ENCODE results near the gene XRCC6.

GRCh38 chr22:41571786-41572185, 49.3 kb upstream of the XRCC6 start:
- TF ChIP-seq, protein P1, sequence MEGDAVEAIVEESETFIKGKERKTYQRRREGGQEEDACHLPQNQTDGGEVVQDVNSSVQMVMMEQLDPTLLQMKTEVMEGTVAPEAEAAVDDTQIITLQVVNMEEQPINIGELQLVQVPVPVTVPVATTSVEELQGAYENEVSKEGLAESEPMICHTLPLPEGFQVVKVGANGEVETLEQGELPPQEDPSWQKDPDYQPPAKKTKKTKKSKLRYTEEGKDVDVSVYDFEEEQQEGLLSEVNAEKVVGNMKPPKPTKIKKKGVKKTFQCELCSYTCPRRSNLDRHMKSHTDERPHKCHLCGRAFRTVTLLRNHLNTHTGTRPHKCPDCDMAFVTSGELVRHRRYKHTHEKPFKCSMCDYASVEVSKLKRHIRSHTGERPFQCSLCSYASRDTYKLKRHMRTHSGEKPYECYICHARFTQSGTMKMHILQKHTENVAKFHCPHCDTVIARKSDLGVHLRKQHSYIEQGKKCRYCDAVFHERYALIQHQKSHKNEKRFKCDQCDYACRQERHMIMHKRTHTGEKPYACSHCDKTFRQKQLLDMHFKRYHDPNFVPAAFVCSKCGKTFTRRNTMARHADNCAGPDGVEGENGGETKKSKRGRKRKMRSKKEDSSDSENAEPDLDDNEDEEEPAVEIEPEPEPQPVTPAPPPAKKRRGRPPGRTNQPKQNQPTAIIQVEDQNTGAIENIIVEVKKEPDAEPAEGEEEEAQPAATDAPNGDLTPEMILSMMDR (IDR thresholded peaks at IDR 0.05), result no peak
- no peak for TF ChIP-seq POLR2A (IDR thresholded peaks at IDR 0.05)

All from testis (tissue), 2 donors.